Measurements from ENCODE around the gene TACC2. TPM values are rescaled to one million over a fixed set of nuclear protein-coding genes. Genes with fewer than 3 reads are reported as not detected.

Gene TACC2
- total and polyA plus RNA-seq, 2 donors (not counting 1 experiment from before 2014, with no cell fraction given), result not detected

- Histone ChIP-seq H3K27ac (ENCODE audit: low read length in 2 of 2) (no peak overlapping the region), H3K9ac (ENCODE audit: low read length) (no peak overlapping the region), H3K4me2 (replicated peaks; ENCODE audit: low read depth, low read length, poor library complexity, severe bottlenecking) (no peak overlapping the region), H3K36me3 (replicated peaks in 1 of 2; ENCODE audit: control extremely low read depth in 1 of 2, control insufficient read depth in 1 of 2, extremely low read depth in 1 of 2, insufficient read depth in 2 of 2, low read length in 1 of 2) (no peaks in the 10 kb centered on the region), H3K4me1 (ENCODE audit: control insufficient read depth in 2 of 2, insufficient read depth in 2 of 2, low read length in 2 of 2) (no peaks in the 10 kb centered on the region), H3K79me2 (ENCODE audit: control insufficient read depth, insufficient read depth, low read length) (no peaks in the 10 kb centered on the region), H3K27me3 (replicated peaks in 1 of 4; ENCODE audit: control extremely low read depth in 1 of 4, control insufficient read depth in 3 of 4, insufficient read depth in 4 of 4, low read length in 3 of 4) (no peaks in the 10 kb centered on the region), H4K20me1 (ENCODE audit: control insufficient read depth, insufficient read depth, low read length, poor library complexity, severe bottlenecking) (no peaks in the 10 kb centered on the region), H2AFZ (ENCODE audit: insufficient read depth, low read depth, low read length, poor library complexity, severe bottlenecking) (no peak overlapping the region), H3K9me3 (ENCODE audit: control extremely low read depth in 1 of 3, control insufficient read depth in 2 of 3, insufficient read depth in 1 of 3, low read length in 2 of 3) (peaks cover 0 to 3% (median 0%) of the 10 kb centered on the region in 3 donors), H3K4me3 (ENCODE audit: control extremely low read depth in 1 of 5, extremely low read depth in 1 of 5, insufficient read depth in 1 of 5, low read depth in 2 of 5, low read length in 4 of 5) (no peak overlapping the region)
- intact Hi-C loops (cut with micrococcal nuclease), result no loop called here
- H3K27ac Mint-ChIP-seq, result no peak overlapping the region
- POLR2A ChIA-PET, result no interaction called here
- no peak for DNase-seq
- no peak for TF ChIP-seq EZH2 (IDR thresholded peaks at IDR 0.05; ENCODE audit: borderline replicate concordance, insufficient read depth, low read depth, low read length, poor library complexity, severe bottlenecking)
- TF ChIP-seq CTCF (IDR thresholded peaks at IDR 0.05), result no peak
- ATAC-seq (ENCODE audit: low read depth), result no peak
- no peak overlapping the region for H3K4me3 Mint-ChIP-seq
- no peaks in the 10 kb centered on the region for H3K9me3 Mint-ChIP-seq (ENCODE audit: insufficient read depth)
- H3K4me1 Mint-ChIP-seq, result no peaks in the 10 kb centered on the region
- H3K27me3 Mint-ChIP-seq, result peaks cover 3% of the 10 kb centered on the region
- WGBS (ENCODE audit: insufficient coverage), result 84% methylated on average over 9 of the region's 12 CpGs
- CTCF ChIA-PET, result no interaction called here
Observed at GRCh38 chr10:122196218-122196617, 207.3 kb downstream of the TACC2 start.

- Histone ChIP-seq H3K4me2 (replicated peaks; ENCODE audit: low read depth, low read length, poor library complexity, severe bottlenecking) (no peak overlapping the region), H3K27ac (ENCODE audit: low read length in 2 of 2) (no peak overlapping the region), H3K79me2 (ENCODE audit: control insufficient read depth, insufficient read depth, low read length) (no peaks in the 10 kb centered on the region), H3K9me3 (ENCODE audit: control extremely low read depth in 1 of 3, control insufficient read depth in 2 of 3, insufficient read depth in 1 of 3, low read length in 2 of 3) (peaks cover 0 to 3% (median 0%) of the 10 kb centered on the region in 3 donors), H3K36me3 (replicated peaks in 1 of 2; ENCODE audit: control extremely low read depth in 1 of 2, control insufficient read depth in 1 of 2, extremely low read depth in 1 of 2, insufficient read depth in 2 of 2, low read length in 1 of 2) (no peaks in the 10 kb centered on the region), H3K9ac (ENCODE audit: low read length) (no peak overlapping the region), H4K20me1 (ENCODE audit: control insufficient read depth, insufficient read depth, low read length, poor library complexity, severe bottlenecking) (no peaks in the 10 kb centered on the region), H3K27me3 (replicated peaks in 1 of 4; ENCODE audit: control extremely low read depth in 1 of 4, control insufficient read depth in 3 of 4, insufficient read depth in 4 of 4, low read length in 3 of 4) (no peaks in the 10 kb centered on the region), H2AFZ (ENCODE audit: insufficient read depth, low read depth, low read length, poor library complexity, severe bottlenecking) (no peak overlapping the region), H3K4me3 (ENCODE audit: control extremely low read depth in 1 of 5, extremely low read depth in 1 of 5, insufficient read depth in 1 of 5, low read depth in 2 of 5, low read length in 4 of 5) (no peak overlapping the region), H3K4me1 (ENCODE audit: control insufficient read depth in 2 of 2, insufficient read depth in 2 of 2, low read length in 2 of 2) (no peaks in the 10 kb centered on the region)
- Mint-ChIP-seq H3K4me3 (no peak overlapping the region), H3K27ac (no peak overlapping the region), H3K4me1 (no peaks in the 10 kb centered on the region), H3K9me3 (ENCODE audit: insufficient read depth) (no peaks in the 10 kb centered on the region), H3K27me3 (peaks cover 3% of the 10 kb centered on the region)
- 82% methylated on average over 10 of the region's 13 CpGs for WGBS (ENCODE audit: insufficient coverage)
- intact Hi-C loops (cut with micrococcal nuclease), result no loop called here
- CTCF ChIA-PET, result no interaction called here
- no peak for DNase-seq
- ATAC-seq (ENCODE audit: low read depth), result no peak
- TF ChIP-seq EZH2 (IDR thresholded peaks at IDR 0.05; ENCODE audit: borderline replicate concordance, insufficient read depth, low read depth, low read length, poor library complexity, severe bottlenecking) (no peak), CTCF (IDR thresholded peaks at IDR 0.05) (no peak)
- POLR2A ChIA-PET, result no interaction called here
Observed at GRCh38 chr10:122197611-122198222, 208.8 kb downstream of the TACC2 start.

Measured in B cell (primary cell).